GM21423 (cell line): ENCODE data around the gene ARHGEF7.

Source experiments
- ATAC-seq: cut with Tn5 transposase; IDR thresholded peaks from one replicate; pipeline ENCODE4 v1.9.1; 2021; ENCODE audit warnings: mild to moderate bottlenecking, moderate library complexity; ENCODE audit not compliant: unreplicated experiment

Gene ARHGEF7

GRCh38 chr13:111216166-111216960, 101.3 kb downstream of the ARHGEF7 start:
- no peak for ATAC-seq

DNA sequence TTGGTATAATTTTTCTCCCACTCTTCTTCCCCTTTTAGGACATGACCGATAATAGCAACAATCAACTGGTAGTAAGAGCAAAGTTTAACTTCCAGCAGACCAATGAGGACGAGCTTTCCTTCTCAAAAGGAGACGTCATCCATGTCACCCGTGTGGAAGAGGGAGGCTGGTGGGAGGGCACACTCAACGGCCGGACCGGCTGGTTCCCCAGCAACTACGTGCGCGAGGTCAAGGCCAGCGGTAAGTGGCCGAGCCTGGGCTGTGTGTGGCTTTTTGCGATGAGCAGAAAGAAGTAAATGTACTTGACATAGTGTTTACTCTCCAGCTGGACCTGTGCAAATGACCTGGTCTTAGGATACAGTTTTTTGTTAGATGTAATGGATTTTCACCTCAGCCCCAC, 102.5 kb downstream of the ARHGEF7 start:
- ATAC-seq = no peak

GRCh38 chr13:111219280-111219679, 104.2 kb downstream of the ARHGEF7 start:
- no peak for ATAC-seq

DNA sequence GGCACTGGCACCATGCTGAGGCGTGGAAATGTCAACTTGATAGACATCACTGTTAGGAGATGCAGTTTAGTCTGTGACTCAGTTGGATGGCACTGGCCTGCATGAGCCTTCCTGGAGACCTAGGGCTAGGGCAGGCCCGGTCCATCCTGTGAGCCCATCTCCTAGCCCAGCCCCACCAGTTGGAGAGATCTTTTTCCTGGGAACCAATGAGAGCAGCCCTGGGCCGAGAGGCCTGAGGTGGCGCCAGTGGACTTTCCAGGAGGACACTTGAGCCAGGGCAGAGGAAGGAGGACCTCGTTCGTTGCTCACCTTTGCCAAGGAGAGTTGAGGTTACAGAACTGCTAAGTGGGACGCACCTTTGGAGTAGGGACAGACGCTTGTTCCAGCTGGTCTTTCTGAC, 104.8 kb downstream of the ARHGEF7 start:
- ATAC-seq = no peak

GRCh38 chr13:111225166-111225565, 110.1 kb downstream of the ARHGEF7 start:
- ATAC-seq = no peak

GRCh38 chr13:111225810-111226546, 110.9 kb downstream of the ARHGEF7 start:
- ATAC-seq = no peak

- no peak for ATAC-seq
Measured at GRCh38 chr13:111227405-111227804, 112.3 kb downstream of the ARHGEF7 start.

- no peak for ATAC-seq
Measured at GRCh38 chr13:111228262-111229144, 113.4 kb downstream of the ARHGEF7 start.

GRCh38 chr13:111230385-111230930, 115.3 kb downstream of the ARHGEF7 start:
- ATAC-seq = no peak

GRCh38 chr13:111232191-111232590, 117.1 kb downstream of the ARHGEF7 start:
- no peak for ATAC-seq

DNA sequence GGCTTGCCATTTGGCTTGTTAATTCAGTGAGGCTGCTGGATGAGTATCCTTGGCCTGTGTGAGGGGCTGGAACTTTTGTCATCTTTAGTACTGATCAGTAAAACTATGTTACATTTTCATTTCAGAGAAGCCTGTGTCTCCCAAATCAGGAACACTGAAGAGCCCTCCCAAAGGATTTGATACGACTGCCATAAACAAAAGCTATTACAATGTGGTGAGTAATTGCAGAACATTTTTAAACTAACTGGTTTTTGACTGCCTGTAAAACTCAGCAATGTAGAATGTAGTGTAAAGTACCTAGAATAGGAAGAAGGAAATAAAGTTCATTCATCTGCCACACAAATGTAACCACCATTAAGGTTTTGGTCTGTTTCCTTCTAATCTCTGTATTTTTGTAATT, 118.0 kb downstream of the ARHGEF7 start:
- no peak for ATAC-seq

GRCh38 chr13:111239764-111240670, 124.9 kb downstream of the ARHGEF7 start:
- ATAC-seq = no peak

GRCh38 chr13:111241006-111241755, 126.1 kb downstream of the ARHGEF7 start:
- no peak for ATAC-seq

- no peak for ATAC-seq
Measured at GRCh38 chr13:111241862-111242261, 126.8 kb downstream of the ARHGEF7 start.

DNA sequence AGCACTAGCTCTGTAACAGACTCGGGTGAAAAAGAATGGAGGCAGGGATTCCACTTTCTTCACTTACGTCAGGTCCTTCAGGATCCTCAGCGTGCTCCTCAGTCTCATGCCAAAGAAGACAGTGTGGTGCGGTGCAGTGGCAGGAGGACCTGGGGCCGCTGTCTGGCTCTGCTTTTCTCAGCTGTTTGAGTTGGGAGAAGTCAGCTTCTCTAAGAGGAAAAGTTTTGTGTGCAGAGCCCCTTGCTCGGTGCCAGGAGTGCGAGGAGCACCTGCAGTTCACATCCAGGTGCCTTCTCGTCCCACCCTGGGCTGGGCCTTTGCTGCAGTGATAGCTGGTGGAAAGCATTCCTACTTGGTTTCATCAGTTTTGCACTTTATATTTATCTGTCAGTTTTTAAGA, 127.5 kb downstream of the ARHGEF7 start:
- no peak for ATAC-seq

- no peak for ATAC-seq
Measured at GRCh38 chr13:111243981-111244380, 128.9 kb downstream of the ARHGEF7 start.

GRCh38 chr13:111245576-111246384, 130.7 kb downstream of the ARHGEF7 start:
- ATAC-seq = no peak

DNA sequence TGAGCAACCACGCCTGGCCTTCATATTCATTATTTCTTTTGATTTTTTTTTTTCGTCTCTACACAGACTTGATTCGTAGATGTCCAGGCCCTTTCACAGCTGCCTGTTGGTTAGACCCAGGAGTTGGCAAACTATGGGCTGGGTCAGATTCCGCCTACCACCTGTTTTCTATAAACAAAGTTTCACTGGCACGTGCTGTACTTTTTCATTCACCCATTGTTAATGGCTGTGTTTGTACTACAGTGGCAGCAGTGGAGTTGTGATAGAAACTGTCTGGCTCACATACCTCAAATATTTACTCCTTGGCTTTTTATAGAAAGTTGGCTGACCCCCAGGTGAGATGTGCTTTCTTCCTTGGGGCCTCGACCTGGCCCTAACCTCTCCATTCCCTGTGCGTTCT, 132.4 kb downstream of the ARHGEF7 start:
- ATAC-seq = no peak
